H1 (cell line): ENCODE results near the gene CPLX1. TPM values are rescaled to one million over a fixed set of nuclear protein-coding genes. Genes with fewer than 3 reads are reported as not detected.

Source experiments
- CTCF ChIA-PET: fragments of 300-600 bp; sonication (Branson Sonifier 250); formaldehyde crosslinking; loops from one replicate; lab custom pipeline; 2021; ENCODE audit not compliant: partially characterized antibody; lab: Charles Lee
- POLR2A ChIA-PET: fragments of 300-600 bp; sonication (Branson Sonifier 250); formaldehyde crosslinking; loops from one replicate; lab custom pipeline; 2021; ENCODE audit warnings: inconsistent platforms; ENCODE audit not compliant: partially characterized antibody; lab: Charles Lee
- DNase-seq, 2 experiments: peaks; one replicate each; pipeline versions ENCODE4 v3.0.0 to v3.0.0-alpha.2; 2010 to 2022; ENCODE audit warnings: low spot score in 2 of 2, low read depth in 1 of 2, mixed read lengths in 1 of 2
- FAIRE-seq: peaks from 2 replicates; lab custom pipeline; 2011; peaks lifted over from hg19 to GRCh38; lab: Jason Lieb, UNC
- H2AFZ ChIP-seq: 2 replicates; pipeline ENCODE4 v1.8.1; 2012; ENCODE audit warnings: low read length, inconsistent platforms
- H2AK5ac ChIP-seq: 2 replicates; pipeline ENCODE4 v1.6.1; 2013; ENCODE audit warnings: low read depth, low read length
- H2BK120ac ChIP-seq: replicated peaks from 2 replicates; pipeline ENCODE3; 2013; ENCODE audit warnings: low read depth, low read length, inconsistent platforms
- H2BK12ac ChIP-seq: 2 replicates; pipeline ENCODE4 v1.6.1; 2013; ENCODE audit warnings: low read depth, low read length
- H2BK15ac ChIP-seq: 2 replicates; pipeline ENCODE4 v1.6.1; 2013; ENCODE audit warnings: low read length
- H2BK20ac ChIP-seq: 2 replicates; pipeline ENCODE4 v1.6.1; 2013; ENCODE audit warnings: low read length
- H2BK5ac ChIP-seq: 2 replicates; pipeline ENCODE4 v1.6.1; 2013; ENCODE audit warnings: low read depth, low read length
- H3K14ac ChIP-seq: 2 replicates; pipeline ENCODE4 v1.6.1; 2013; ENCODE audit warnings: inconsistent platforms; ENCODE audit not compliant: insufficient read length
- H3K18ac ChIP-seq: 2 replicates; pipeline ENCODE4 v1.6.1; 2013; ENCODE audit warnings: low read length; ENCODE audit errors: extremely low read depth
- H3K23ac ChIP-seq: 2 replicates; pipeline ENCODE4 v1.6.1; 2013; ENCODE audit warnings: inconsistent platforms; ENCODE audit not compliant: insufficient read length
- H3K23me2 ChIP-seq: 2 replicates; pipeline ENCODE4 v1.6.1; 2013; ENCODE audit warnings: low read depth, low read length
- H3K27ac ChIP-seq: 2 replicates; pipeline ENCODE4 v1.6.1; 2011; ENCODE audit warnings: low read depth, low read length, inconsistent platforms
- H3K27me3 ChIP-seq, 4 experiments: replicated peaks in 1 of 4; 1 replicate in 1 of 4; 2 replicates in 3 of 4; pipeline versions ENCODE4 v1.6.1 to v1.8.1; 2011 to 2013; ENCODE audit warnings: low read length in 3 of 4, mild to moderate bottlenecking in 3 of 4, inconsistent platforms in 2 of 4, mixed read lengths in 2 of 4, moderate library complexity in 1 of 4; ENCODE audit not compliant: control insufficient read depth in 3 of 4, insufficient read depth in 3 of 4; ENCODE audit errors: extremely low read depth in 1 of 4
- H3K36me3 ChIP-seq, 4 experiments: 2 replicates each; pipeline versions ENCODE4 v1.6.1 to v1.8.1; 2011 to 2013; ENCODE audit warnings: mild to moderate bottlenecking in 4 of 4, low read length in 3 of 4, moderate library complexity in 2 of 4, control low read depth in 1 of 4, inconsistent platforms in 1 of 4; ENCODE audit not compliant: insufficient read depth in 4 of 4, control insufficient read depth in 2 of 4
- H3K4ac ChIP-seq: replicated peaks from 2 replicates; pipeline ENCODE3; 2013; ENCODE audit warnings: low read length, low read depth, mixed read lengths, inconsistent platforms; ENCODE audit not compliant: insufficient read length
- H3K4me1 ChIP-seq, 4 experiments: replicated peaks in 1 of 4; 1 replicate in 1 of 4; 2 replicates in 3 of 4; pipeline versions ENCODE4 v1.6.1 to v1.8.1; 2011 to 2013; ENCODE audit warnings: low read length in 3 of 4, inconsistent platforms in 2 of 4, mixed read lengths in 1 of 4; ENCODE audit not compliant: insufficient read depth in 4 of 4, control insufficient read depth in 3 of 4
- H3K4me2 ChIP-seq, 2 experiments: 2 replicates each; pipeline versions ENCODE4 v1.6.1 to v1.8.1; 2011 to 2013; ENCODE audit warnings: low read depth in 2 of 2, low read length in 2 of 2, control low read depth in 1 of 2, inconsistent platforms in 1 of 2, mild to moderate bottlenecking in 1 of 2; ENCODE audit not compliant: insufficient read depth in 1 of 2
- H3K4me3 ChIP-seq, 4 experiments: fragments of 200-600, 300-600 bp in 1 of 4; sonication (generic), shearing (Covaris generic), sonication (Bioruptor Twin) in 1 of 4; 2 replicates each; pipeline versions ENCODE4 v1.5.1 to v1.8.1; 2011 to 2016; ENCODE audit warnings: low read length in 4 of 4, low read depth in 3 of 4, control low read depth in 2 of 4, inconsistent platforms in 2 of 4, mild to moderate bottlenecking in 2 of 4, mixed read lengths in 1 of 4, moderate library complexity in 1 of 4; ENCODE audit not compliant: insufficient read depth in 2 of 4; ENCODE audit errors: extremely low read depth in 1 of 4
- H3K56ac ChIP-seq: replicated peaks from 2 replicates; pipeline ENCODE3; 2013; ENCODE audit warnings: low read depth, mild to moderate bottlenecking, mixed read lengths, low read length, inconsistent platforms; ENCODE audit not compliant: insufficient read length
- H3K79me1 ChIP-seq: 2 replicates; pipeline ENCODE4 v1.6.1; 2013; ENCODE audit warnings: low read depth, low read length, control low read depth
- H3K79me2 ChIP-seq, 2 experiments: 2 replicates each; pipeline versions ENCODE4 v1.6.1 to v1.8.1; 2012 to 2013; ENCODE audit warnings: low read length in 2 of 2, mild to moderate bottlenecking in 2 of 2, inconsistent platforms in 1 of 2; ENCODE audit not compliant: insufficient read depth in 2 of 2, control insufficient read depth in 1 of 2
- H3K9ac ChIP-seq, 4 experiments: replicated peaks in 1 of 4; 1 replicate in 1 of 4; 2 replicates in 3 of 4; pipeline versions ENCODE4 v1.6.1 to v1.8.1; 2011 to 2013; ENCODE audit warnings: low read depth in 3 of 4, low read length in 3 of 4, control low read depth in 2 of 4, mild to moderate bottlenecking in 2 of 4, moderate library complexity in 2 of 4, inconsistent platforms in 1 of 4; ENCODE audit errors: extremely low read depth in 1 of 4
- H3K9me3 ChIP-seq, 2 experiments: 2 replicates each; pipeline versions ENCODE4 v1.6.1 to v1.8.1; 2012 to 2013; ENCODE audit warnings: mild to moderate bottlenecking in 2 of 2, moderate library complexity in 2 of 2, control low read depth in 1 of 2, inconsistent platforms in 1 of 2, low read depth in 1 of 2, low read length in 1 of 2, mixed read lengths in 1 of 2; ENCODE audit not compliant: insufficient read depth in 2 of 2
- H4K20me1 ChIP-seq, 2 experiments: replicated peaks in 1 of 2; 2 replicates each; pipeline versions ENCODE3 to v1.8.1; 2011 to 2013; ENCODE audit warnings: inconsistent platforms in 2 of 2, low read length in 2 of 2, mild to moderate bottlenecking in 1 of 2; ENCODE audit not compliant: insufficient read depth in 2 of 2, control insufficient read depth in 1 of 2
- H4K5ac ChIP-seq: 2 replicates; pipeline ENCODE4 v1.6.1; 2013; ENCODE audit warnings: low read length, low read depth, mixed read lengths, inconsistent platforms; ENCODE audit not compliant: insufficient read length
- H4K8ac ChIP-seq: 2 replicates; pipeline ENCODE4 v1.8.0; 2013; ENCODE audit warnings: mild to moderate bottlenecking, moderate library complexity, low read length, inconsistent platforms; ENCODE audit not compliant: insufficient read depth; ENCODE audit errors: extremely low read depth
- H4K91ac ChIP-seq: replicated peaks from 2 replicates; pipeline ENCODE3; 2013; ENCODE audit warnings: low read length, mixed read lengths, inconsistent platforms; ENCODE audit not compliant: insufficient read length
- BCL11A ChIP-seq, 2 experiments: IDR thresholded peaks; one replicate each; pipeline ENCODE4 v1.6.1; 2011; ENCODE audit warnings: low read depth in 2 of 2, low read length in 2 of 2, mild to moderate bottlenecking in 2 of 2
- CBX5 ChIP-seq: fragments of 300-800, 300-1000 bp; sonication (generic); IDR thresholded peaks from 2 replicates; pipeline ENCODE4 v1.7.1; 2016; ENCODE audit warnings: antibody characterized with exemption, low read length, low read depth
- CHD2 ChIP-seq: IDR thresholded peaks from 2 replicates; pipeline ENCODE4 v1.6.1; 2012; ENCODE audit warnings: low read length, improper control_type of control experiment
- HDAC2 ChIP-seq, 2 experiments: fragments of 300-600 bp in 1 of 2; sonication (generic) in 1 of 2; IDR thresholded peaks; 2 replicates each; pipeline ENCODE4 v1.6.1; 2011 to 2012; ENCODE audit warnings: low read depth in 2 of 2, low read length in 2 of 2, mild to moderate bottlenecking in 2 of 2, moderate library complexity in 2 of 2, borderline replicate concordance in 1 of 2, inconsistent platforms in 1 of 2
- HDAC6 ChIP-seq: IDR thresholded peaks from one replicate; pipeline ENCODE4 v1.7.1; 2012; ENCODE audit warnings: low read depth, mild to moderate bottlenecking, inconsistent platforms, low read length, moderate library complexity
- JUN ChIP-seq: IDR thresholded peaks from 2 replicates; pipeline ENCODE4 v1.6.1; 2011; ENCODE audit warnings: low read depth, mild to moderate bottlenecking, improper control_type of control experiment, low read length
- PHF8 ChIP-seq: fragments of 200-600 bp; sonication (generic); conservative IDR thresholded peaks from 2 replicates; pipeline ENCODE4 v1.7.1; 2012; ENCODE audit warnings: low read depth, mild to moderate bottlenecking, inconsistent platforms, low read length, moderate library complexity
- POU5F1 ChIP-seq: IDR thresholded peaks from 2 replicates; pipeline ENCODE4 v1.6.1; 2011; ENCODE audit warnings: low read depth, mild to moderate bottlenecking, low read length, moderate library complexity
- SP1 ChIP-seq: IDR thresholded peaks from 2 replicates; pipeline ENCODE4 v1.6.1; 2011; ENCODE audit warnings: low read depth, low read length
- YY1 ChIP-seq: IDR thresholded peaks from 2 replicates; pipeline ENCODE4 v1.6.1; 2011; ENCODE audit warnings: low read depth, mild to moderate bottlenecking, low read length
- ZNF274 ChIP-seq: IDR thresholded peaks from 2 replicates; pipeline ENCODE4 v1.7.0; 2012; ENCODE audit warnings: low read length, borderline replicate concordance; ENCODE audit errors: extremely low read depth
- WGBS, 2 experiments: shearing (Covaris generic) in 1 of 2; methylation state at CpG; one replicate each; pipeline versions ENCODE4 v1.1.6 to v1.1.7; 2013 to 2015; ENCODE audit warnings: low lambda C conversion rate in 2 of 2, mixed read lengths in 2 of 2, inconsistent platforms in 1 of 2, low coverage in 1 of 2, missing lambda C conversion rate in 1 of 2; ENCODE audit not compliant: insufficient replicate concordance in 2 of 2, insufficient coverage in 1 of 2, insufficient read length in 1 of 2; ENCODE audit errors: extremely low coverage in 1 of 2, missing lambda C conversion rate in 1 of 2; 5-methylcytosine and 5-hydroxymethylcytosine counted together
- polyA plus RNA-seq, 7 experiments: library from polyadenylated mRNA; depleted of rRNA in 3 of 7; stranded (reverse) in 5 of 7; unstranded in 2 of 7; fragments of >200 nt in 5 of 7; fragments of 200-250 nt in 2 of 7; gene quantifications; 1 replicate in 5 of 7; 2 replicates in 1 of 7; 4 replicates in 1 of 7; pipeline versions ENCODE4 v1.2.1 to v1.2.3, GENCODE V29; 2011 to 2013; ENCODE audit warnings: missing spikeins in 2 of 7, mixed read lengths in 2 of 7
- total RNA-seq: library from RNA; stranded (reverse); fragmentation: NEBNext Ultra II Directional; extraction: Animal tissue kit (Norgen Biotek cat#: 25700); gene quantifications from 2 replicates; pipeline ENCODE4 v1.2.1, GENCODE V29; 2021
- TF ChIP-seq, protein P1 (sequence below): IDR thresholded peaks from 2 replicates; pipeline ENCODE4 v1.6.1; 2011; ENCODE audit warnings: low read length, improper control_type of control experiment
- TF ChIP-seq, protein P2 (sequence below): IDR thresholded peaks from 2 replicates; pipeline ENCODE4 v1.6.1; 2011; ENCODE audit warnings: low read depth, mild to moderate bottlenecking, low read length; ENCODE audit not compliant: insufficient read depth

The CPLX1 gene
- total and polyA plus RNA-seq, 2 of the 8 experiments (the other 6 are each of a cell fraction or from before 2014, with no cell fraction given), result 0.32 to 0.56 TPM

DNA sequence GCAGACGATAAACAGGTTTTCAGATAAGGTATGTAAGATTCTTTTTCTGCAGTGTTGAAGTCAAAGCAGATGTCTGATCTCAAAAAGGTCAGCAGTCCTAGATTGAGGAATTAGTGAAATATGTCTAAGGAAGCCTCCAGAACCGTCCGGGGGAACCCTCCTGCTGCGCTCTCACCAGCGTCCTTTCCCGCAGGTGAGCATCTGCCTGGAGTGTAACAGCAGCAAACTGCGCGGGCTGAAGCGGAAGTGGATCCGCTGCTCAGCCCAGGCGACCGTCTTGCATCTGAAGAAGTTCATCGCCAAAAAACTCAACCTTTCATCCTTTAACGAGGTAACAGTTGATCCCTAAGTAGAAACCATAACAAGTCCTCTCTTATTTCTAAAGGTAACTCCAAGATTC is 64.8 kb downstream of the CPLX1 start:
- Histone ChIP-seq H2BK20ac (no peak overlapping the region), H2BK120ac (no peak overlapping the region), H3K4ac (no peak overlapping the region), H3K14ac (no peak overlapping the region), H3K18ac (no peak overlapping the region), H2BK12ac (no peak overlapping the region), H2BK5ac (no peak overlapping the region), H3K56ac (no peak overlapping the region), H3K4me3 (no peak overlapping the region), H3K27me3 (no peaks in the 10 kb centered on the region), H2AK5ac (no peak overlapping the region), H3K79me2 (no peaks in the 10 kb centered on the region), H3K4me1 (no peaks in the 10 kb centered on the region), H4K8ac (no peak overlapping the region), H3K23me2 (no peaks in the 10 kb centered on the region), H3K36me3 (peaks cover 9 to 49% (median 27%) of the 10 kb centered on the region in 4 experiments; a peak in 6 of 8 replicates), H4K91ac (no peak overlapping the region), H3K4me2 (no peak overlapping the region), H2BK15ac (no peak overlapping the region), H3K9ac (no peak overlapping the region), H2AFZ (no peak overlapping the region), H4K5ac (no peak overlapping the region), H3K9me3 (peaks cover 6 to 21% of the 10 kb centered on the region in 2 experiments; a peak in 2 of 4 replicates), H3K79me1 (no peaks in the 10 kb centered on the region), H3K23ac (no peak overlapping the region), H3K27ac (no peak overlapping the region), H4K20me1 (peaks cover 2 to 5% of the 10 kb centered on the region in 2 experiments)
- 96% methylated on average over 14 of the region's 14 CpGs; no CpG with 5 or more reads in 1 of the 2 experiments for WGBS, 2 experiments
- FAIRE-seq, result no peak
- CTCF ChIA-PET, result interaction anchor here (2.7 kb wide), 1 partner anchor 19 kb away, joined by 7 read pairs; no protein-coding TSS in a partner anchor
- POLR2A ChIA-PET, result no interaction called here
- no peak for TF ChIP-seq PHF8
- no peak for TF ChIP-seq POU5F1
- no peak for TF ChIP-seq HDAC6
- no peak for TF ChIP-seq HDAC2 (IDR thresholded peaks at IDR 0.05; ENCODE audit: borderline replicate concordance in 1 of 2, low read depth in 2 of 2, low read length in 2 of 2)
- TF ChIP-seq SP1, result no peak
- TF ChIP-seq, protein P1, sequence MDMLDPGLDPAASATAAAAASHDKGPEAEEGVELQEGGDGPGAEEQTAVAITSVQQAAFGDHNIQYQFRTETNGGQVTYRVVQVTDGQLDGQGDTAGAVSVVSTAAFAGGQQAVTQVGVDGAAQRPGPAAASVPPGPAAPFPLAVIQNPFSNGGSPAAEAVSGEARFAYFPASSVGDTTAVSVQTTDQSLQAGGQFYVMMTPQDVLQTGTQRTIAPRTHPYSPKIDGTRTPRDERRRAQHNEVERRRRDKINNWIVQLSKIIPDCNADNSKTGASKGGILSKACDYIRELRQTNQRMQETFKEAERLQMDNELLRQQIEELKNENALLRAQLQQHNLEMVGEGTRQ, result no peak
- TF ChIP-seq, protein P2, sequence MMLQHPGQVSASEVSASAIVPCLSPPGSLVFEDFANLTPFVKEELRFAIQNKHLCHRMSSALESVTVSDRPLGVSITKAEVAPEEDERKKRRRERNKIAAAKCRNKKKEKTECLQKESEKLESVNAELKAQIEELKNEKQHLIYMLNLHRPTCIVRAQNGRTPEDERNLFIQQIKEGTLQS, result no peak
- no peak for TF ChIP-seq CHD2
- no peak for TF ChIP-seq BCL11A (IDR thresholded peaks at IDR 0.05; ENCODE audit: low read depth in 2 of 2, low read length in 2 of 2)
- TF ChIP-seq JUN, result no peak
- no peak for TF ChIP-seq CBX5
- TF ChIP-seq ZNF274, result no peak
- TF ChIP-seq YY1, result no peak
- no peak for DNase-seq
